NCI-H2227 (cell line): ENCODE data around the gene RNF111.
"Not testable (repeated sequence)": the region's sequence is repeated elsewhere in the genome, so short reads cannot be mapped to it uniquely, and the experiment has no call there.

Experiments used
- DNase-seq: peaks from one replicate; lab custom pipeline; 2025; ENCODE audit not compliant: unreplicated experiment; lab: John Stamatoyannopoulos, UW

RNF111 gene

GRCh38 chr15:59052915-59053407 lies 65.5 kb downstream of the RNF111 start:
- DNase-seq, result no peak

GRCh38 chr15:59053482-59053881 lies 66.0 kb downstream of the RNF111 start:
- DNase-seq, result no peak

GRCh38 chr15:59059076-59059597 lies 71.7 kb downstream of the RNF111 start:
- DNase-seq, result no peak

- no peak for DNase-seq
Measured at GRCh38 chr15:59060348-59060747, 72.9 kb downstream of the RNF111 start.

- no peak for DNase-seq
Measured at GRCh38 chr15:59063042-59063441, 75.6 kb downstream of the RNF111 start.

GRCh38 chr15:59069430-59069829 lies 82.0 kb downstream of the RNF111 start:
- DNase-seq, result no peak

GRCh38 chr15:59074607-59075006 lies 87.1 kb downstream of the RNF111 start:
- DNase-seq, result no peak

GRCh38 chr15:59087731-59088130 lies 100.3 kb downstream of the RNF111 start:
- DNase-seq, result no peak

- DNase-seq, result no peak
Measured at GRCh38 chr15:59094077-59094476, 106.6 kb downstream of the RNF111 start.

GRCh38 chr15:59096429-59096828 lies 109.0 kb downstream of the RNF111 start:
- DNase-seq, result no peak

GRCh38 chr15:59099162-59099685 lies 111.8 kb downstream of the RNF111 start:
- no peak for DNase-seq

GRCh38 chr15:59104602-59104911 lies 117.1 kb downstream of the RNF111 start:
- DNase-seq, result no peak

- peak; percentile 92 for DNase-seq
Measured at GRCh38 chr15:59104912-59105732, 117.7 kb downstream of the RNF111 start, which contains the start of gene CCNB2. TSS of gene CCNB2 (plus strand) at chr15:59105146. CDS start at chr15:59105269, 123 bp downstream.

GRCh38 chr15:59105854-59106253 lies 118.4 kb downstream of the RNF111 start:
- no peak for DNase-seq

- DNase-seq, result no peak
Measured at GRCh38 chr15:59111251-59111650, 123.8 kb downstream of the RNF111 start.

- no peak for DNase-seq
Measured at GRCh38 chr15:59115047-59115446, 127.6 kb downstream of the RNF111 start.

GRCh38 chr15:59116141-59116540 lies 128.7 kb downstream of the RNF111 start:
- no peak for DNase-seq

GRCh38 chr15:59116771-59117170 lies 129.3 kb downstream of the RNF111 start:
- no peak for DNase-seq

- no peak for DNase-seq
Measured at GRCh38 chr15:59119625-59120024, 132.2 kb downstream of the RNF111 start.

GRCh38 chr15:59120937-59121336 lies 133.5 kb downstream of the RNF111 start:
- no peak for DNase-seq

- no peak for DNase-seq
Measured at GRCh38 chr15:59124261-59124660, 136.8 kb downstream of the RNF111 start.

GRCh38 chr15:59125683-59126082 lies 138.2 kb downstream of the RNF111 start:
- not testable (repeated sequence) for DNase-seq
